Nephron progenitor cell (in vitro differentiated cells): ENCODE results near the gene HS6ST2.

Source experiments
- DNase-seq: peaks from one replicate; pipeline ENCODE4 v3.0.0; 2021
- H3K27ac Mint-ChIP-seq: 2 replicates; pipeline ENCODE4 v1.8.0; 2021; ENCODE audit warnings: mild to moderate bottlenecking, moderate library complexity, mixed read lengths
- H3K27me3 Mint-ChIP-seq: 2 replicates; pipeline ENCODE4 v1.8.0; 2021; ENCODE audit warnings: mild to moderate bottlenecking, low read depth, mixed read lengths; ENCODE audit not compliant: poor library complexity
- H3K36me3 Mint-ChIP-seq: 2 replicates; pipeline ENCODE4 v1.8.0; 2021; ENCODE audit warnings: low read depth, mixed read lengths
- H3K4me1 Mint-ChIP-seq: 2 replicates; pipeline ENCODE4 v1.8.0; 2021; ENCODE audit warnings: mixed read lengths
- H3K4me3 Mint-ChIP-seq: 2 replicates; pipeline ENCODE4 v1.8.0; 2021; ENCODE audit warnings: mild to moderate bottlenecking, moderate library complexity, mixed read lengths
- H3K9me3 Mint-ChIP-seq: 2 replicates; pipeline ENCODE4 v1.8.0; 2021; ENCODE audit warnings: mild to moderate bottlenecking, moderate library complexity, mixed read lengths
- TF ChIP-seq, protein P1 (sequence below): fragments of 200-600 bp; sonication (generic); IDR thresholded peaks from 2 replicates; pipeline ENCODE4 v1.5.0; 2021; ENCODE audit warnings: antibody characterized with exemption

HS6ST2 gene

DNA sequence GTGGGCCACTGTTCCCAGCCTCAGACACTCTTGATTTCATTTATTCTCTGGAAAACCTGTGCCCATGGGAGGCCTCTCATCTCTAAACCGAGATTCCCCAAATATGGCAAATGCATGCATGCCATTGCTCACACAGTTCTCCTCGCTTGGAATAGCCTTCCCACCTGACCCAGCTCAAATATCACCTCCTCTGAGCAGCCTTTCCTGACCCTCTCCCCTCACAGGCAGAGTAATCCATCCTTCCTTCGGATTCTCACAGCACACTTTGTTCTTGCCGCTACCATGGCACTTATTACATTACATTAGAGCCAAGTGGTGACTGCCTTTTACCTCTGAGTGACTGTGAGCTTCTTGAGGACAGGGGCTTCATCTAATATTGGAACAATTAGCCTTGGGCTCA, 209.5 kb downstream of the HS6ST2 start:
- Mint-ChIP-seq H3K9me3 (no peaks in the 10 kb centered on the region), H3K36me3 (peaks cover 9% of the 10 kb centered on the region), H3K4me1 (peaks cover 78% of the 10 kb centered on the region), H3K4me3 (no peak overlapping the region), H3K27ac (peak overlapping the region; percentile 75), H3K27me3 (peaks cover 4% of the 10 kb centered on the region)
- DNase-seq, result no peak
- TF ChIP-seq, protein P1, sequence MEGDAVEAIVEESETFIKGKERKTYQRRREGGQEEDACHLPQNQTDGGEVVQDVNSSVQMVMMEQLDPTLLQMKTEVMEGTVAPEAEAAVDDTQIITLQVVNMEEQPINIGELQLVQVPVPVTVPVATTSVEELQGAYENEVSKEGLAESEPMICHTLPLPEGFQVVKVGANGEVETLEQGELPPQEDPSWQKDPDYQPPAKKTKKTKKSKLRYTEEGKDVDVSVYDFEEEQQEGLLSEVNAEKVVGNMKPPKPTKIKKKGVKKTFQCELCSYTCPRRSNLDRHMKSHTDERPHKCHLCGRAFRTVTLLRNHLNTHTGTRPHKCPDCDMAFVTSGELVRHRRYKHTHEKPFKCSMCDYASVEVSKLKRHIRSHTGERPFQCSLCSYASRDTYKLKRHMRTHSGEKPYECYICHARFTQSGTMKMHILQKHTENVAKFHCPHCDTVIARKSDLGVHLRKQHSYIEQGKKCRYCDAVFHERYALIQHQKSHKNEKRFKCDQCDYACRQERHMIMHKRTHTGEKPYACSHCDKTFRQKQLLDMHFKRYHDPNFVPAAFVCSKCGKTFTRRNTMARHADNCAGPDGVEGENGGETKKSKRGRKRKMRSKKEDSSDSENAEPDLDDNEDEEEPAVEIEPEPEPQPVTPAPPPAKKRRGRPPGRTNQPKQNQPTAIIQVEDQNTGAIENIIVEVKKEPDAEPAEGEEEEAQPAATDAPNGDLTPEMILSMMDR, result no peak

DNA sequence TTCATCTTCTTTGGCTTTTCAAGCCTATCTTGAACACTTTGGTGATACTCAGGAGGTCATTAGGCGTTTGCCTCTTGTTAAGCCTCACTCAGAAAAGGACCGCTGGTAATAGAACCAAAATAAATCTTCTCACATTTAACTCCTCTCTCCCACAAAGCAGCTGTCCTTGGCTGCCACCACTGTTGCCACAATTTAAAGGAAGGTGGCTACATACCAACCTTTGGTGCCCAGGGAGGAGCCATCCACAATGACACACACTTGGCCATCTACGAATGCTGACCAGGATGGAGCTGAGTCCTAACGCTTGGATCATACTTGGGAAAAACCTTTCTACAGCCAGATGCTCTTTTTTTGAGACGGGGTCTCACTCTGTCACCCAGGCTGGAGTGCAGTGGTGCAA, 210.2 kb downstream of the HS6ST2 start:
- Mint-ChIP-seq H3K27ac (no peak overlapping the region), H3K9me3 (no peaks in the 10 kb centered on the region), H3K4me1 (peaks cover 80% of the 10 kb centered on the region), H3K27me3 (peaks cover 4% of the 10 kb centered on the region), H3K4me3 (no peak overlapping the region), H3K36me3 (peaks cover 5% of the 10 kb centered on the region)
- DNase-seq, result no peak
- TF ChIP-seq, protein P1, result no peak

DNA sequence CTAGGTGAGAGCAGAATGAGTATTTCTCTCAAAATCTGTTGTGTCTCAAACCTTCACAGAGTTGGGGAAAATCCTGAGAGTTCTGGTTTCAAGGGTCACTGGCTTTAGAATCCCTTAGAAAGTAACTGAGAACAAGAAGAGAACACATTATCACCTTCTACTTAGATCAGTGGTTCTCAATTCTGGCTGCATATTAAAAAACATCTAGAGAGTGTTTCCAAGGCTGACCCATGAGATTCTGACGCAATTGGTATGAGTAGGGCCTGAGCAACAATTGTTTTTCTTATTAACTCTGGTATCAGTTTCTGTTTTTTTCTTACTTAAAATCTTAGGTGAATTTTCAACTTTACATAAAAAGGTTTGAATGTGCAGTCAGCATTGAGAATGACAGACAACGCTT, 212.8 kb downstream of the HS6ST2 start:
- Mint-ChIP-seq H3K27me3 (peaks cover 4% of the 10 kb centered on the region), H3K4me1 (peaks cover 78% of the 10 kb centered on the region), H3K27ac (no peak overlapping the region), H3K4me3 (no peak overlapping the region), H3K9me3 (no peaks in the 10 kb centered on the region), H3K36me3 (no peaks in the 10 kb centered on the region)
- TF ChIP-seq, protein P1, result no peak
- no peak for DNase-seq

DNA sequence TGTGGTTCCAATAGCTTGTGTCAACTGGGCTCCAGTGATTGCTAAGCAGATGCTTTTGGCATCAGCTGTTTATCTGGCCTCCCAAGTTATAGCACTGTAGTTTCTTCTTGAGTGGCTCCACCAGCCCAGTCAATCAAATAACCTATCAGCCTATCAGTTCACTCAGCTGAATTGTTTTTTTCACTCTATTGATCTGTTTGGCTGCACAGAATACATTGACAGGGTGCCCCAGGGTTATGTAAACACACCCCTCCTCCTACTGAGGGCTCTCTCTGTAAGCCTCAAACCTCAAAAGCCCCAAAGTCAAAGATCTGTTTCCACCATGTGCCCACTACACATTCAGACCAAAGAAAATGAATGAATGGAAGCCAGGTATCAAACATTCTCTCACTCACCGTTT, 214.0 kb downstream of the HS6ST2 start:
- peaks cover 78% of the 10 kb centered on the region for H3K4me1 Mint-ChIP-seq
- no peaks in the 10 kb centered on the region for H3K36me3 Mint-ChIP-seq
- TF ChIP-seq, protein P1, result no peak
- no peaks in the 10 kb centered on the region for H3K9me3 Mint-ChIP-seq
- no peak for DNase-seq
- H3K27ac Mint-ChIP-seq, result no peak overlapping the region
- no peak overlapping the region for H3K4me3 Mint-ChIP-seq
- peaks cover 4% of the 10 kb centered on the region for H3K27me3 Mint-ChIP-seq

DNA sequence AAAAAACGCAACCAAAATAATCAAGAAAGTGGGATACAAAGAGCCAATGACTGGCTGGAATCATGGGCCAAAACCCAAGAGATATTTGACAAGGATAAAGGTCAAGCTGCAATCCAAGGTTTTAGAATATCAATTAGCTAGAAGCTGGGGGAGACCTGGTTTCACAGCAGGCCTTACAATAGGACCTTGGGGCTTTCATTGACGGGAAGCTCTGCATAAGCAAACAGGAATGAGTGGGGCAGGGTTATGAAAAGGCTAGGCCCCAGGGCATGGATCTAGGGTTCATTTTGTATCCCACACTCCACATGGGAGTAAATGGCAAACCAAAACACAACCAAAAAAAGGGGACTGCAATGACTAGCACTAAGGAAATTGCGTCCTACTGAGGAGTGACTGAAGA, 215.3 kb downstream of the HS6ST2 start:
- Mint-ChIP-seq H3K4me1 (peaks cover 78% of the 10 kb centered on the region), H3K9me3 (no peaks in the 10 kb centered on the region), H3K4me3 (no peak overlapping the region), H3K27me3 (peaks cover 7% of the 10 kb centered on the region), H3K36me3 (no peaks in the 10 kb centered on the region), H3K27ac (no peak overlapping the region)
- no peak for DNase-seq
- TF ChIP-seq, protein P1, result no peak

DNA sequence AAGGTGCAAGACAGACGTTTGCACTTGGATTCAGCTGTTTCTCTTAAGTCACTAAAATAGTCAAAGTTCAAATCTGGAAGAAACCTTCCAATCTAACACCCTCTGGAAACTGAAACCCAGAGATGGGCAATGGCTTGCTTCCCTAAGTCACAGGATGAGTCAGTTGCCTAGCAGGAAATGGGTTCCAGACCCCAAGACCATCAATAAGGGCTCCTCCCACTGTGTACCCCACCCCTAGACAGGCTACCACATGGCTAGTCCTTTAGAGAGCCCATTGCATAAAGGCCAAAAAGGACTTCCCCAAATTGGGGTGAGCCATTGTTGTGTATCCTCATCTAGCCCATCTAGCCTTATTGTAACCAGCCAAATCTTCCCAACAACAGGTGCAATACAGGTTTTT, 216.2 kb downstream of the HS6ST2 start:
- Mint-ChIP-seq H3K27me3 (peaks cover 7% of the 10 kb centered on the region), H3K27ac (no peak overlapping the region), H3K4me3 (no peak overlapping the region), H3K4me1 (peaks cover 78% of the 10 kb centered on the region), H3K36me3 (no peaks in the 10 kb centered on the region), H3K9me3 (no peaks in the 10 kb centered on the region)
- no peak for DNase-seq
- TF ChIP-seq, protein P1, result no peak
